K562 (cell line): Measurements from ENCODE around the gene RCSD1. TPM values are rescaled to one million over a fixed set of nuclear protein-coding genes. Genes with fewer than 3 reads are reported as not detected.

Experiments used
- ATF7 ChIP-seq: fragments of 450-650 bp; IDR thresholded peaks from 2 replicates; pipeline ENCODE4 v1.7.1; 2014; ENCODE audit warnings: mild to moderate bottlenecking, moderate library complexity
- CHD7 ChIP-seq: fragments of 200-600 bp; sonication (generic); IDR thresholded peaks from one replicate; pipeline ENCODE4 v1.6.1; 2012; ENCODE audit warnings: mild to moderate bottlenecking, low read depth, low read length, inconsistent platforms
- ELK3 ChIP-seq: fragments of 450-650 bp; formaldehyde crosslinking; IDR thresholded peaks from 2 replicates; pipeline ENCODE4 v1.4.0; 2020; ENCODE audit warnings: mild to moderate bottlenecking
- HDAC2 ChIP-seq: fragments of 450-650 bp; IDR thresholded peaks from 2 replicates; pipeline ENCODE4 v1.6.1; 2016; ENCODE audit warnings: mild to moderate bottlenecking
- HIVEP1 ChIP-seq: fragments of 250-450 bp; sonication (Bioruptor Pico); IDR thresholded peaks from 2 replicates; pipeline ENCODE4 v1.4.0; 2020; ENCODE audit warnings: mild to moderate bottlenecking
- POU5F1 ChIP-seq: fragments of 150-350 bp; IDR thresholded peaks from 2 replicates; pipeline ENCODE4 v1.6.1; 2014; ENCODE audit warnings: borderline replicate concordance, low read length, low read depth, mild to moderate bottlenecking; ENCODE audit not compliant: partially characterized antibody
- ZBTB12 ChIP-seq: fragments of 250-450 bp; sonication (Bioruptor Pico); IDR thresholded peaks from 2 replicates; pipeline ENCODE4 v1.4.0; 2020
- polyA plus RNA-seq, 8 experiments: library from polyadenylated mRNA; depleted of rRNA in 4 of 8; stranded (reverse) in 5 of 8; unstranded in 3 of 8; fragments of >200 nt; fragmentation: Nextera tagmentation in 2 of 8; fragmentation: Illumina TruSeq in 1 of 8; extraction: Ambion mirVana in 2 of 8; extraction: Trizol in 1 of 8; gene quantifications; 2 replicates each; pipeline versions ENCODE4 v1.2.1 to v1.2.3, GENCODE V29; 2011 to 2014; ENCODE audit warnings: inconsistent platforms in 1 of 8, missing spikeins in 1 of 8
- total RNA-seq, 7 experiments: library from RNA; depleted of rRNA in 6 of 7; stranded (reverse); fragments of >200 nt in 6 of 7; fragmentation: Illumina TruSeq in 2 of 7; extraction: Trizol in 2 of 7; gene quantifications; 2 replicates each; pipeline versions ENCODE4 v1.2.1 to v1.2.3, GENCODE V29; 2011 to 2021; ENCODE audit warnings: low replicate concordance in 1 of 7
- TF ChIP-seq, protein P1 (sequence below): sonication (generic); formaldehyde crosslinking; IDR thresholded peaks from 2 replicates; pipeline ENCODE4 v1.8.1; 2023; ENCODE audit warnings: mild to moderate bottlenecking, missing genetic modification reagents
- TF ChIP-seq, protein P2 (sequence below): sonication (generic); formaldehyde crosslinking; IDR thresholded peaks from 2 replicates; pipeline ENCODE4 v1.8.0; 2023; ENCODE audit warnings: mild to moderate bottlenecking, missing genetic modification reagents

The RCSD1 gene
- total and polyA plus RNA-seq, 9 of the 15 experiments (the other 6 are each of a cell fraction or from before 2014, with no cell fraction given): 7.8 to 69.8 (median 45.3) TPM

GRCh38 chr1:167714439-167715156 lies 84.6 kb downstream of the RCSD1 start (continued):
- TF ChIP-seq, protein P1, sequence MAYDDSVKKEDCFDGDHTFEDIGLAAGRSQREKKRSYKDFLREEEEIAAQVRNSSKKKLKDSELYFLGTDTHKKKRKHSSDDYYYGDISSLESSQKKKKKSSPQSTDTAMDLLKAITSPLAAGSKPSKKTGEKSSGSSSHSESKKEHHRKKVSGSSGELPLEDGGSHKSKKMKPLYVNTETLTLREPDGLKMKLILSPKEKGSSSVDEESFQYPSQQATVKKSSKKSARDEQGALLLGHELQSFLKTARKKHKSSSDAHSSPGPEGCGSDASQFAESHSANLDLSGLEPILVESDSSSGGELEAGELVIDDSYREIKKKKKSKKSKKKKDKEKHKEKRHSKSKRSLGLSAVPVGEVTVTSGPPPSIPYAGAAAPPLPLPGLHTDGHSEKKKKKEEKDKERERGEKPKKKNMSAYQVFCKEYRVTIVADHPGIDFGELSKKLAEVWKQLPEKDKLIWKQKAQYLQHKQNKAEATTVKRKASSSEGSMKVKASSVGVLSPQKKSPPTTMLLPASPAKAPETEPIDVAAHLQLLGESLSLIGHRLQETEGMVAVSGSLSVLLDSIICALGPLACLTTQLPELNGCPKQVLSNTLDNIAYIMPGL (CRISPR knock-in tag): peak; percentile 100
- TF ChIP-seq ZBTB12 (peak; percentile 23; the same call in 1 of the 2 replicates), CHD7 (no peak), HDAC2 (peak; percentile 60; the same call in 1 of the 2 replicates), POU5F1 (no peak), ELK3 (no peak), ATF7 (peak; percentile 84), HIVEP1 (CRISPR knock-in tag) (peak; percentile 81)
- TF ChIP-seq, protein P2, sequence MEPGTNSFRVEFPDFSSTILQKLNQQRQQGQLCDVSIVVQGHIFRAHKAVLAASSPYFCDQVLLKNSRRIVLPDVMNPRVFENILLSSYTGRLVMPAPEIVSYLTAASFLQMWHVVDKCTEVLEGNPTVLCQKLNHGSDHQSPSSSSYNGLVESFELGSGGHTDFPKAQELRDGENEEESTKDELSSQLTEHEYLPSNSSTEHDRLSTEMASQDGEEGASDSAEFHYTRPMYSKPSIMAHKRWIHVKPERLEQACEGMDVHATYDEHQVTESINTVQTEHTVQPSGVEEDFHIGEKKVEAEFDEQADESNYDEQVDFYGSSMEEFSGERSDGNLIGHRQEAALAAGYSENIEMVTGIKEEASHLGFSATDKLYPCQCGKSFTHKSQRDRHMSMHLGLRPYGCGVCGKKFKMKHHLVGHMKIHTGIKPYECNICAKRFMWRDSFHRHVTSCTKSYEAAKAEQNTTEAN (CRISPR knock-in tag): peak; percentile 26; the same call in 1 of the 2 replicates
